HCT116 (cell line): ENCODE results near the gene BCAR3.
"Not testable (repeated sequence)": the region's sequence is repeated elsewhere in the genome, so short reads cannot be mapped to it uniquely, and the experiment has no call there.

Experiments
- CEBPB ChIP-seq: IDR thresholded peaks from 2 replicates; pipeline ENCODE4 v1.6.1; 2012; ENCODE audit warnings: low read depth
- POLR2AphosphoS5 ChIP-seq: IDR thresholded peaks from 2 replicates; pipeline ENCODE4 v1.6.1; 2011; ENCODE audit warnings: mild to moderate bottlenecking, low read depth, low read length, moderate library complexity
- TF ChIP-seq, protein P1 (sequence below), 3 experiments: fragments of 200-600 bp in 1 of 3; sonication (generic) in 1 of 3; IDR thresholded peaks in 2 of 3; conservative IDR thresholded peaks in 1 of 3; 2 replicates each; pipeline ENCODE4 v1.5.1; 2012 to 2017; ENCODE audit warnings: low read depth in 2 of 3, low read length in 2 of 3, antibody characterized with exemption in 1 of 3, borderline replicate concordance in 1 of 3, control low read depth in 1 of 3, mild to moderate bottlenecking in 1 of 3, mixed read lengths in 1 of 3, mixed run types in 1 of 3, moderate library complexity in 1 of 3; ENCODE audit not compliant: insufficient read depth in 1 of 3

- TF ChIP-seq POLR2AphosphoS5, CEBPB: not testable (repeated sequence)
- TF ChIP-seq, protein P1, sequence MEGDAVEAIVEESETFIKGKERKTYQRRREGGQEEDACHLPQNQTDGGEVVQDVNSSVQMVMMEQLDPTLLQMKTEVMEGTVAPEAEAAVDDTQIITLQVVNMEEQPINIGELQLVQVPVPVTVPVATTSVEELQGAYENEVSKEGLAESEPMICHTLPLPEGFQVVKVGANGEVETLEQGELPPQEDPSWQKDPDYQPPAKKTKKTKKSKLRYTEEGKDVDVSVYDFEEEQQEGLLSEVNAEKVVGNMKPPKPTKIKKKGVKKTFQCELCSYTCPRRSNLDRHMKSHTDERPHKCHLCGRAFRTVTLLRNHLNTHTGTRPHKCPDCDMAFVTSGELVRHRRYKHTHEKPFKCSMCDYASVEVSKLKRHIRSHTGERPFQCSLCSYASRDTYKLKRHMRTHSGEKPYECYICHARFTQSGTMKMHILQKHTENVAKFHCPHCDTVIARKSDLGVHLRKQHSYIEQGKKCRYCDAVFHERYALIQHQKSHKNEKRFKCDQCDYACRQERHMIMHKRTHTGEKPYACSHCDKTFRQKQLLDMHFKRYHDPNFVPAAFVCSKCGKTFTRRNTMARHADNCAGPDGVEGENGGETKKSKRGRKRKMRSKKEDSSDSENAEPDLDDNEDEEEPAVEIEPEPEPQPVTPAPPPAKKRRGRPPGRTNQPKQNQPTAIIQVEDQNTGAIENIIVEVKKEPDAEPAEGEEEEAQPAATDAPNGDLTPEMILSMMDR (IDR thresholded peaks at IDR 0.05 in 2 of 3, conservative IDR thresholded peaks at IDR 0.05 in 1 of 3; ENCODE audit: borderline replicate concordance in 1 of 3, insufficient read depth in 1 of 3, low read depth in 2 of 3, low read length in 2 of 3), result not testable (repeated sequence)
Observed at GRCh38 chr1:93697566-93697965, 15.9 kb upstream of the BCAR3 start.
